Activated T-helper 17 cell treated with anti-CD3 and anti-CD28 coated beads, Interleukin-2, amount 50 U/mL, for 72 hours (primary cell): ENCODE data around the gene DNAAF9. TPM values are rescaled to one million over a fixed set of nuclear protein-coding genes. Genes with fewer than 3 reads are reported as not detected.
"Not testable (repeated sequence)": the region's sequence is repeated elsewhere in the genome, so short reads cannot be mapped to it uniquely, and the experiment has no call there.

Experiments
- ATAC-seq: fragments of 150-1000 bp; cut with Tn5 transposase; replicated peaks from 2 replicates; pipeline ENCODE4 v1.10.0; 2021; ENCODE audit warnings: mild to moderate bottlenecking, moderate library complexity
- H3K27ac Mint-ChIP-seq: one replicate; pipeline ENCODE4 v1.8.0; 2022; ENCODE audit warnings: mixed read lengths
- H3K27me3 Mint-ChIP-seq: one replicate; pipeline ENCODE4 v1.8.0; 2022; ENCODE audit warnings: mixed read lengths
- H3K36me3 Mint-ChIP-seq: one replicate; pipeline ENCODE4 v1.8.0; 2022; ENCODE audit warnings: low read depth, mild to moderate bottlenecking, mixed read lengths
- H3K4me1 Mint-ChIP-seq: one replicate; pipeline ENCODE4 v1.8.0; 2022; ENCODE audit warnings: mixed read lengths
- H3K4me3 Mint-ChIP-seq: one replicate; pipeline ENCODE4 v1.8.0; 2022; ENCODE audit warnings: mild to moderate bottlenecking, mixed read lengths
- H3K9me3 Mint-ChIP-seq: one replicate; pipeline ENCODE4 v1.8.0; 2022; ENCODE audit warnings: mixed read lengths
- total RNA-seq, 2 donors: library from RNA; stranded (reverse); gene quantifications; one replicate each; pipeline ENCODE4 v1.2.3, GENCODE V29; 2022

Gene DNAAF9
- 1 to 10 TPM; 3.0 to 3.3 TPM for total RNA-seq

DNA sequence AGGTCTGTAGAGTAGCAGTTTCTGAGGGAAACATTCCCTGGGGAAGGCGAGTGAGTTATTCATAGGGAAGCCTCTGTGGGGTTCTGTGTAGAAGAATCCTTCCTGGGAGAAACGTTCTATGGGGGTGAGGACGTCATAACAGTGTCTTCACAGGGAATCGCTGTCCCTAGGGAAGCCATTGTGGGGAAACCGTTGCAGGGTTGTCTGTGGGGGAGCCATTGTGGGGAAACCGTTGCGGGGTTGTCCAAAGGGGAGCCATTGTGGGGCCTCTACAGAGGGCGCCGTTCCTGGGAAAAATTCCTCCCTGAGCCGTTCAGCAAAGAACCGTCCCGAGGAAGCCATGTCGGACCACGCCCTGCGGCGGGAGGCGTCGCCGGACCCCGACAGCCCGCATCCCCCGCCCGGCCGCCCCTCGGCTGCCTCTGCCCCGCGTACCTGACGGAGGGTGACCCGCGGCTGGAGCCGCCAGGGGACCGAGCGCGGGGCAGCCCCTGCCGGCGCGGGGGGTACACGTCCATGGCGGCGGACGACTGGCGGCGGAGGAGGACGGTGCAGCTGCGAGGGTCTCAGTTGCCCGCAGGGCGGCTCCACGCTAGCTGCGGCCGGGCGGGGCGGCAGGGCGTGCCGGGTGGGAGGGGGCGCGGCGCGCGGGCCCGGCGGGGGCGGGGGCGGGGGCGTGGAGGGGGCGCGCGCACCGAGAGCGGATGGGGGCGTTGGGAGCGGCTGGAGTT lies at the start of gene DNAAF9:
DNAAF9 (minus strand) TSS at position 630 of the 731 bp plus-strand sequence; CDS start at position 518, 112 bp downstream.
- Mint-ChIP-seq H3K27ac (peak within 1 kb of the TSS; percentile 95), H3K27me3 (no peaks in the 10 kb centered on the region), H3K4me1 (peaks cover 22% of the 10 kb centered on the region), H3K9me3 (no peaks in the 10 kb centered on the region), H3K4me3 (peak within 1 kb of the TSS; percentile 99), H3K36me3 (no peaks in the 10 kb centered on the region)
- ATAC-seq: peak; percentile 40

DNA sequence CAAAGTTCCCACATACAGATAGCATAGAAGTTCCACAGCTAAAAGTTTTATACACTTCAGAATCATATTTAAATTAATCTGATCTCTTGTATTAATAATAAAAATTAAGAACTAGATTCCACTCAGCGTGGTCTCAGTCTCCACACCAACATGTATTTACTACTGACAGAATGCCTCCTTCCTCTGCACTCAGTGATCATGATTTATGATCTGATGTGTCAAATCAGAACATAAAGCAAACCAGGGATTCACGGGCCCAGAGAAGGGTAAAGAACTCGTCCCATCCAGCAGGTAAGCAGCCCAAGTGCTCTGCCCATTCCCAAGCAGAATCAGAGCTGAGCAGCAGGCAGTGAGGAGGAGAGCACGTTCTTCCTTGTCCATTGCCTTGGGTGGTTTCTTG lies 49.2 kb upstream of the DNAAF9 start:
- Mint-ChIP-seq H3K9me3 (no peaks in the 10 kb centered on the region), H3K4me3 (no peak overlapping the region), H3K27me3 (peaks cover 18% of the 10 kb centered on the region), H3K4me1 (no peaks in the 10 kb centered on the region), H3K36me3 (no peaks in the 10 kb centered on the region), H3K27ac (no peak overlapping the region)
- ATAC-seq: no peak

DNA sequence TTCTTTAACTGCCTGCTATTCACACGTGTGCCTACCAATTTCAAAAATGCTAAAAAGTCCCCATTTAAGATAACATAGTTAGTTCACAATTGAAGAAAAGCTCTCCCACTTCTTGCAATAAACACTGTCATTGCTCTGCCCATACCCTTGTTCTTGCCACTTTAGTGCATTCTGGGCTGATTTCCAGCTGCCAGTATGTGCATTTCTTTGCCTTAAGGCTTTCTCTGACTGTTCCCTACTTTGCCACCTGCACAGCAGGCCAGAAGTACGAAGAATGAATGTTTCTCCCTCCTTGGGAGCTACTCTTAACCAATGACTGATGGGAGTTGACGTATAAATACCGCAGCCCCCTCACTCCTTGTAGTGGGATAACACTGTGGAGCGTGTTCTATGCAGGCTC lies 47.4 kb upstream of the DNAAF9 start:
- Mint-ChIP-seq H3K4me1 (no peaks in the 10 kb centered on the region), H3K9me3 (no peaks in the 10 kb centered on the region), H3K4me3 (no peak overlapping the region), H3K27me3 (peaks cover 15% of the 10 kb centered on the region), H3K27ac (no peak overlapping the region), H3K36me3 (no peaks in the 10 kb centered on the region)
- no peak for ATAC-seq

DNA sequence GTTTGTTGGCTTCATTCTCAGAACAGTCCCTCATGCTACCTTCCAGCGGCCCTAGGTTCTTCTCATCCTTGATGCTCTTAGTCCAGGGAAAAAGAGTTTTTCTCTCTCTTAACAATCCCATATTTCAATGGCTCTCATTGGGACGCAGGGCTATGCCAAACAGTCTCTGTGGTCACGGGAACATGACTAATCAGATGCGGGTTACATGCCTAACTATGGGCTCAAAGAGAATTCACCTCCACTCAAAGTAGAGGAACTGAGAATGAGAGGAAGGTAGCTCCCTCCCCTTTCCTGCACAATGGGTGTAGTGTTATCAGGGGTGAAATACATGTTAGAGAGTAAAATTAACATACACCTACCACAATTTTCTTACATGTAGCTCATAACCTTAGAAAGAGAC lies 45.2 kb upstream of the DNAAF9 start:
- Mint-ChIP-seq H3K27me3 (peaks cover 13% of the 10 kb centered on the region), H3K9me3 (no peaks in the 10 kb centered on the region), H3K27ac (no peak overlapping the region), H3K4me3 (no peak overlapping the region), H3K36me3 (no peaks in the 10 kb centered on the region), H3K4me1 (no peaks in the 10 kb centered on the region)
- ATAC-seq: no peak

DNA sequence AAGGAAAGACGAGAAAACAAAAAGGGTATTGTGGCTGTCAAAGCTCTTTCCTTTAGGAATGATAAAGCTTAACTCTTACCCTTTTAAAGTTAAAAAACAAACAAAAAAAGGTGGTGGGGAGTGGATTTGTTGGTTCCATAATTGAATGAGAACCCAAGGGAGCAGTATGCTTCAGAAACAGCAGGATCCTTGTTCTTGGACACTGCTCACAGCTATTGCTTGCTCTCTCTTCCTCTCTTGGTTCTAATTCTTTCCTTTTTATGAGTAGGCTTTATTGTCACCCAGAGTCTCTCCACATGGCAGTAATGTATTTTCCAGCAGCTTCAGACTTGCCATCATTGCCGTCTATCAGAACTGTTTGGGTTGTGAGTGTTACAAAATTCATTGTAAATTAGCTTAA lies 44.7 kb upstream of the DNAAF9 start:
- Mint-ChIP-seq H3K27me3 (peaks cover 12% of the 10 kb centered on the region), H3K36me3 (no peaks in the 10 kb centered on the region), H3K4me1 (no peaks in the 10 kb centered on the region), H3K27ac (no peak overlapping the region), H3K9me3 (no peaks in the 10 kb centered on the region), H3K4me3 (no peak overlapping the region)
- no peak for ATAC-seq

DNA sequence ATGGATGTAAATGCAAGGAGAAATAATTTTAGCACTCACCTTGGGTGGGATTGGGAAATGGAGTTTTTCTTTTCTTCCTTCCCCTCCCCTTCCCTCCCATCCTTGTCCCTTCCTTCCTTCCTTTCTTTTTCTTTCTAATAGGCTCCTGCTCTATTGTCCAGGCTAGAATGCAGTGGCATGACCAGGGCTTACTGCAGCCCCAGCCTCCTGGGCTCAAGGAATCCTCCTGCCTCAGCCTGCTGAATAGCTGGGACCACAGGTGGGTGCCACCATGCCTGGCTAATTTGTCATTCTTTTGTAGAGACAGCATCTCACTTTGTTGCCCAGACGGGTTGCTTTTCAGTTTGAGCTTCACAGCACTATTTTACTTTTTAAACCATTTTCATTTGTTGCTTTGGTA lies 41.9 kb upstream of the DNAAF9 start:
- ATAC-seq: no peak
- Mint-ChIP-seq H3K36me3 (no peaks in the 10 kb centered on the region), H3K4me1 (no peaks in the 10 kb centered on the region), H3K9me3 (no peaks in the 10 kb centered on the region), H3K27me3 (peaks cover 3% of the 10 kb centered on the region), H3K27ac (no peak overlapping the region), H3K4me3 (no peak overlapping the region)

DNA sequence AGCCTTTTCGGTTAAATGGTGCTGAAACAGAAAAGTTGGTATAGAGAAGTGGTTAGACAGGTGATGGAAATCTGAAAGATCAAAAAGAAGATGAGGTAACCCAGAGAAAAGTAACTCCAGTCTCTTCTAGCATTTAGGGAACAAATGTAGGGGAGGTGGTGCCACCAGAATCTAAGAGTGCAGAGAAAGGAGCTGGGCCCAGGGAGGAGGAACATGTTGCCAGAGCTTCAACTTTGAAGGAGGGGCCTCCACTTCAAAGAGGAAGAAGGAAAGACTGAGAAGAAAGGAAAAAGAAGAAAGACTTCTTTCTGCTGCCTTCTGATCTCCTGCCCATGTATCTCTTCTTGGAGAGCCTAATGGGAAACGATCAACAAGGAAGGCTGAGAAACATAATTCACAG lies 39.9 kb upstream of the DNAAF9 start:
- Mint-ChIP-seq H3K4me1 (no peaks in the 10 kb centered on the region), H3K9me3 (no peaks in the 10 kb centered on the region), H3K27ac (no peak overlapping the region), H3K36me3 (no peaks in the 10 kb centered on the region), H3K4me3 (no peak overlapping the region), H3K27me3 (no peaks in the 10 kb centered on the region)
- no peak for ATAC-seq

DNA sequence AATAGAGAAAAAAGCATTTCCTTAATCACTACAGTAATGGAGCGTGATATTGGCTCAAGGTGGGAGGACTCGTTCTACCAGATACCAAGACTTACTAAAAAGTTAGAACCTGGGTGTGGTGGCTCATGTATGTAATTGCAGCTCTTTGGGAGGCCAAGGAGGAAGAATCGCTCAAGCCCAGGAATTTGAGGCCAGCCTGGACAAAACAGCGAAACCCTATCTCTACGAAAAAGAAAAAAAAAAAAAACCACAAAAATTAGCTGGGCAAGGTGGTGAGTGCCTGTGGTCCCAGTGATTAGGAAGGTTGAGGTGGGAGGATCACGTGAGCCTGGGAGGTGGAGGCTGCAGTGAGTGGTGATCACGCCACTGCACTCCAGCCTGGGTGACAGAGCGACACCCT lies 39.3 kb upstream of the DNAAF9 start:
- Mint-ChIP-seq H3K27me3 (no peaks in the 10 kb centered on the region), H3K9me3 (no peaks in the 10 kb centered on the region), H3K4me3 (no peak overlapping the region), H3K4me1 (no peaks in the 10 kb centered on the region), H3K36me3 (no peaks in the 10 kb centered on the region), H3K27ac (no peak overlapping the region)
- ATAC-seq: no peak

DNA sequence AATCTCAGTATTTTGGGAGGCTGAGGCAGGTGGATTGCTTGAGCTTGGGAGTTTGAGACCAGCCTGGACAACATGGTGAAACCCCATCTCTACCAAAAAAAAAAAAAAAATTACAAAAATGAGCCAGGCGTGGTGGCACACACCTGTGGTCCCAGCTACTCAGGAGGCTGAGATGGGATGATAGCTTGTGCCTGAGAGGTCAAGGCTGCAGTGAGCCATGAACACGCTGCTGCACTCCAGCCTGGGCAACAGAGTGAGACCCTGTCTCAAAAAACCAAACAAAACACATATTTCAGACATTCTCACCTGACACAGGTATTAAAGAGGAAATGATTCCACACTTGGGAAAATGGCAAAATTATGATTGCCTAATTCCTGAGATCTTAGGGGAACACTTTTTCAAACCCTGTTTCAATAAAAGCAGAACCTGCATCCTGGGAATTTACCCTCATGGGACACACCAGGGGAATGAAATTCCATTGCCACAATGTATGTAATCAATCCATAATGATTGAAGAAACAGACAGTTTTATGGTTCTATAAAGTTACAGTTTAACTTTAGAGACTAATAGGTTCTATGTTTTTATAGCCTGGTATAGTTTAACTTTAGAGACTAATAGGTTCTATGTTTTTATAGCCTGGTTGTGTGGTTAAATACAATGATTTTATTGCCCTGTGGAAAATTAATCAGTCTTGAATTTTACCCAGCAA lies 29.6 kb upstream of the DNAAF9 start:
- no peaks in the 10 kb centered on the region for H3K9me3 Mint-ChIP-seq
- no peak overlapping the region for H3K27ac Mint-ChIP-seq
- H3K4me1 Mint-ChIP-seq: no peaks in the 10 kb centered on the region
- no peak overlapping the region for H3K4me3 Mint-ChIP-seq
- ATAC-seq: no peak
- peaks cover 4% of the 10 kb centered on the region for H3K27me3 Mint-ChIP-seq
- H3K36me3 Mint-ChIP-seq: no peaks in the 10 kb centered on the region

DNA sequence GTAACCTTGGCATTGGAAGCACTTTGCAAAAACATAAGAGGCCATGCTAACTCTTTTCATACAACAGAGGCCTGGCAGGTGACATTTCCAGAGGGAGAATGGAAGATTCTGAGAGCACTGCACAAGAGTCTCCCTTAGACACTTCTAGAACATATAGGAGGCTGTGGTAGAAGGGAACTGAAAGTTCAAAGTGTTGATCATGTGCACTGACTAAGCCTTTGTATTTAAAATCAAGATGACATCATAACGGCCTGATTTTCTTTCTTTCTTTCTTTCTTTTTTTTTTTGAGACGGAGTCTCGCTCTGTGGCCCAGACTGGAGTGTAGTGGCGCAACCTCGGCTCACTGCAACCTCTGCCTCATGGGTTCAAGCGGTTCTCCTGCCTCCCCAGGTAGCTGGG lies 26.8 kb upstream of the DNAAF9 start:
- Mint-ChIP-seq H3K27ac (no peak overlapping the region), H3K36me3 (no peaks in the 10 kb centered on the region), H3K4me1 (no peaks in the 10 kb centered on the region), H3K4me3 (no peak overlapping the region), H3K27me3 (peaks cover 8% of the 10 kb centered on the region), H3K9me3 (no peaks in the 10 kb centered on the region)
- peak; percentile 34 for ATAC-seq

DNA sequence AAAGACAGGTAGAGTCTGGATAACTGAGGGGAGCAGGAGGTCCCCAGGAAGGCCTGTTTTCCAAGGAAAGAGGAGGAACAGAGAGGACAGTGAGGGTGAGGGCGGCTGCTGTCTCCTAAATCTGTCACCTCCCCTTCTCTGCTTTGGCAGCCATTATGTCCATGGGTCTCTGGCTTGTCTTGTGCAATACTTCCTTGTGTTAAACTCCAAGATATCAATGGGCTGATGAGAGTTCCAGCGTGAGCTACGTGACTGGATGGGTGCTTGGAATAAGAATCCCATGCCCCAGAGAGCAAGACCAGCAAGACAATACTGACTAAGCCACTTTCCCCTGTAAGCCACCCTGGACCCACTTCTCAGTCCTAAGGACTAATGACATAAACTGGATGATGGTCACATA lies 26.3 kb upstream of the DNAAF9 start:
- ATAC-seq: no peak
- Mint-ChIP-seq H3K9me3 (no peaks in the 10 kb centered on the region), H3K27ac (no peak overlapping the region)

DNA sequence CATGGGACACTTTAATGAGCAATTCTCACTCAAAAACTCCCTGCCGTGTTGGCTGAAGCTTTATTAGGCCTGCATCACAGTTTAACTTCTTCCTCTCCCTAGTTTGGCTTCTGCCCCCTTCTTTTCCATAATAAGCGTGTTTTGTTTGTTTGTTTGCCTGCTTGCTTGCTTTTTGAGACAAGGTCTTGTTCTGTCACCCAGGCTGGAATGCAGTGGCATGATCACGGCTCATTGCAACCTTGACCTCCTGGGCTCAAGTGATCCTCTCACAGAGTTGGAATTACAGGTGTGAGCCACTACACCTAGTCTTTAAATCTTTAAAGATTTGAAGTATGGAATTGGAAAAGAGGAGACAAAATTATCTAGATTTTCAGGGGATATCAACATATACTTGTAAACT lies 25.4 kb upstream of the DNAAF9 start:
- Mint-ChIP-seq H3K9me3 (no peaks in the 10 kb centered on the region), H3K27me3 (peaks cover 8% of the 10 kb centered on the region), H3K27ac (no peak overlapping the region), H3K4me1 (no peaks in the 10 kb centered on the region), H3K4me3 (no peak overlapping the region), H3K36me3 (no peaks in the 10 kb centered on the region)
- ATAC-seq: no peak

More for the DNA sequence above, 26.3 kb upstream of the DNAAF9 start:
- H3K4me3 Mint-ChIP-seq: no peak overlapping the region
- H3K36me3 Mint-ChIP-seq: no peaks in the 10 kb centered on the region
- H3K27me3 Mint-ChIP-seq: peaks cover 8% of the 10 kb centered on the region
- no peaks in the 10 kb centered on the region for H3K4me1 Mint-ChIP-seq

DNA sequence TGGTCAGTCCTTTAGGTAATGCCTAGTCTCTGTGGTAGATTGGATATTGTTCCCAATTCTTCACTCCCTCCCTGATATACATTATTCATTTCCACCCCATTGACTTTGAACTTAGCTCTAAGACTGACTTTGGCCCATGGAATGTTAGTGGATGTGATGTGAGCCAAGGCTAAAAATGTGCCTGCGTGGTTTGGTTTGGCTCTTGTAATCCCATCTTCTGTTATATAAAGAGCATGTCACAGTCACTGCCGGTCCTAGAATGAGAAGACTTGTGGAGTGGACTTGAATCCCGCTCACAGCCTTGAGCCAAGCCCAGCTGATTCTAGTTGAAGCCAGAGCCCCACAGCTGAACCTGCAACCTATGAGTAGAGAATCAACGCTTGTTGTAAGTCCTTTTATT lies 23.6 kb upstream of the DNAAF9 start:
- Mint-ChIP-seq H3K36me3 (no peaks in the 10 kb centered on the region), H3K27me3 (peaks cover 8% of the 10 kb centered on the region), H3K9me3 (no peaks in the 10 kb centered on the region), H3K4me3 (no peak overlapping the region), H3K4me1 (no peaks in the 10 kb centered on the region), H3K27ac (no peak overlapping the region)
- ATAC-seq: no peak

DNA sequence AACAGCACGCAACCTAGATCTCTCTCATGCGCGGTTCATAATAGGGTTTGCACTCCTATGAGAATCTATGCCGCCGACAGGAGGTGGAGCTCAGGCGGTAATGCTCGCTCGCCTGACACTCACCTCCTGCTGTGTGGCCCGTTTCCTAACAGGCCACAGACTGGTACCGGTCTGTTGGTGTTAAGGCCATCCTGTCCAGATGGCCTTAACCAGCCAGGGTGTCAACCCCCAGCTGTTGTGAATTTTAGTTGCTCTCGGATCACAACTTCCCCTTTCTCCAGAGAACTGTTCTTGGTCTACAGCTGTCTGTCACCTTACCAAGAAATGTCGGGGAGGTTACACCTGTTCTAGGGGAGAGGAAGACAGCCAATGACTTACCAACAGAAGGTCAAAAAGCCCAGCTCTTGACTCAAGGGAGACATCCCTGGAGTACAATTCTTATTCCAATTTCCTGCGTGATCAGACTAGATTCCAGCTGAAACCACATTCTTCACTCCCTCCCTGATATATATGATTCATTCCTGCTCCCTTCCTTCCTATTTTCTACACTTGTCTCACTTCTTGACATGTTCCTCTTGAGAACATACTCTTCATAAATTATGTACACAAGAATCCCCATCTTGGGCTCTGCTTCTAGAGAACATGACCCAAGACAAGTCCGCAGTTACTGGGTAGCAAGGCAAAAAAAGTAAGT lies 23.1 kb upstream of the DNAAF9 start:
- H3K9me3 Mint-ChIP-seq: no peaks in the 10 kb centered on the region
- no peak overlapping the region for H3K27ac Mint-ChIP-seq
- H3K36me3 Mint-ChIP-seq: no peaks in the 10 kb centered on the region
- H3K4me1 Mint-ChIP-seq: no peaks in the 10 kb centered on the region
- H3K27me3 Mint-ChIP-seq: peaks cover 8% of the 10 kb centered on the region
- H3K4me3 Mint-ChIP-seq: no peak overlapping the region
- ATAC-seq: no peak

DNA sequence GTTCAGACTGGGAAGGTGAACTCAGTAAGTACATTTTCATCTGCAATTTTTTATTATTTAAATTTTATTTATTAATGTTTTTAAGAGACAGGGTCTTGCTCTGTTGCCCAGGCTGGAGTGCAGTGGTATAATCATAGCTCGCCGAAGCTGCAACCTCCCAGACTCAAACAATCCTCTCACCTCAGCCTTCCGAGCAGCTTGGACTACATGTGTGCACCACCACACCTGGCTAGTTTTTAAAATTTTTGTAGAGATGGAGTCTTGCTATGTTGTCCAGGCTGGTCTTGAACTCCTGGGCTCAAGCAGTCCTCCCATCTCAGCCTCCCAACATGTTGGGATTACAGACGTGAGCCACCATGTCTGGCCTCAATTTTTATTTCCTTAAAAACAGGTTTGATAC lies 19.3 kb upstream of the DNAAF9 start:
- H3K9me3 Mint-ChIP-seq, ATAC-seq, H3K27ac Mint-ChIP-seq, H3K4me3 Mint-ChIP-seq, H3K36me3 Mint-ChIP-seq, H3K4me1 Mint-ChIP-seq: not testable (repeated sequence)
- H3K27me3 Mint-ChIP-seq: peaks cover 10% of the 10 kb centered on the region
